Renal cortex interstitium (tissue), 11 donors: ENCODE data around the gene CRACR2B. TPM values are rescaled to one million over a fixed set of nuclear protein-coding genes. Genes with fewer than 3 reads are reported as not detected.

ENCODE experiments used
- DNase-seq, 11 donors: peaks; one replicate each; pipeline ENCODE4 v3.0.0-alpha.2; 2013; ENCODE audit warnings: low read depth in 9 of 11, low spot score in 4 of 11; ENCODE audit errors: extremely low read depth in 1 of 11
- polyA plus RNA-seq, 3 donors: library from polyadenylated mRNA; unstranded; fragments of 120-200 nt; gene quantifications; one replicate each; pipeline ENCODE4 v1.2.1, GENCODE V29; 2013; ENCODE audit not compliant: insufficient read length in 3 of 3

Gene CRACR2B
- polyA plus RNA-seq, 3 donors, result 10.3 to 19.4 (median 16.2) TPM

GRCh38 chr11:803770-804598 lies 23.7 kb upstream of the CRACR2B start:
- no peak for DNase-seq

GRCh38 chr11:804599-804964 lies 23.1 kb upstream of the CRACR2B start:
- no peak for DNase-seq

GRCh38 chr11:808427-809286 lies 19.1 kb upstream of the CRACR2B start:
- no peak for DNase-seq

GRCh38 chr11:809287-810039 lies 18.3 kb upstream of the CRACR2B start, which contains the start of gene RPLP2:
Gene RPLP2 (plus strand): TSS chr11:809967. CDS start chr11:810235, 268 bp downstream.
- peak; percentile 93 to 99 (median 97) for DNase-seq

GRCh38 chr11:810040-810567 lies 17.6 kb upstream of the CRACR2B start:
- no peak for DNase-seq

GRCh38 chr11:811446-812245 lies 16.1 kb upstream of the CRACR2B start:
- DNase-seq, result no peak

GRCh38 chr11:812390-812789 lies 15.3 kb upstream of the CRACR2B start:
- no peak for DNase-seq

GRCh38 chr11:813072-813455 lies 14.7 kb upstream of the CRACR2B start:
- no peak for DNase-seq

- no peak for DNase-seq
Measured at GRCh38 chr11:813456-814096, 14.1 kb upstream of the CRACR2B start.

GRCh38 chr11:815675-816432 lies 11.9 kb upstream of the CRACR2B start:
- DNase-seq, result no peak

- DNase-seq, result no peak
Measured at GRCh38 chr11:816433-816779, 11.3 kb upstream of the CRACR2B start.

- DNase-seq, result no peak
Measured at GRCh38 chr11:818396-819128, 9.2 kb upstream of the CRACR2B start, which contains the start of gene PNPLA2. Gene PNPLA2 (plus strand): TSS chr11:818914. CDS start chr11:819719, 805 bp downstream.

GRCh38 chr11:819129-819931 lies 8.4 kb upstream of the CRACR2B start:
- DNase-seq, result peak in 6 of 11 donors; percentile 74 to 86 (median 84)

GRCh38 chr11:819943-820649 lies 7.6 kb upstream of the CRACR2B start:
- peak in 1 of 11 donors; percentile 72 for DNase-seq
